Keratinocyte (primary cell): ENCODE measurements around the gene AFDN.

ENCODE experiments used
- CTCF ChIP-seq, 3 experiments: IDR thresholded peaks in 1 of 3; conservative IDR thresholded peaks in 1 of 3; optimal IDR thresholded peaks in 1 of 3; 2 replicates in 2 of 3; 3 replicates in 1 of 3; pipeline versions ENCODE3 to v1.5.1; 2011; ENCODE audit warnings: low read length in 3 of 3, mild to moderate bottlenecking in 3 of 3, moderate library complexity in 2 of 3, control low read depth in 1 of 3, inconsistent platforms in 1 of 3; ENCODE audit not compliant: insufficient read depth in 2 of 3; ENCODE audit errors: extremely low read depth in 1 of 3
- EZH2 ChIP-seq: IDR thresholded peaks from one replicate; pipeline ENCODE4 v1.6.1; 2012; ENCODE audit warnings: inconsistent platforms, mild to moderate bottlenecking, low read length, moderate library complexity

GRCh38 chr6:167962711-167963110 lies 136.0 kb downstream of the AFDN start:
- TF ChIP-seq CTCF (optimal IDR thresholded peaks at IDR 0.05 in 1 of 3, IDR thresholded peaks at IDR 0.05 in 1 of 3, conservative IDR thresholded peaks at IDR 0.05 in 1 of 3; ENCODE audit: extremely low read depth in 1 of 3, insufficient read depth in 2 of 3, low read length in 3 of 3) (no peak), EZH2 (no peak)
